ENCODE measurements around the gene RAB7B.

DNA sequence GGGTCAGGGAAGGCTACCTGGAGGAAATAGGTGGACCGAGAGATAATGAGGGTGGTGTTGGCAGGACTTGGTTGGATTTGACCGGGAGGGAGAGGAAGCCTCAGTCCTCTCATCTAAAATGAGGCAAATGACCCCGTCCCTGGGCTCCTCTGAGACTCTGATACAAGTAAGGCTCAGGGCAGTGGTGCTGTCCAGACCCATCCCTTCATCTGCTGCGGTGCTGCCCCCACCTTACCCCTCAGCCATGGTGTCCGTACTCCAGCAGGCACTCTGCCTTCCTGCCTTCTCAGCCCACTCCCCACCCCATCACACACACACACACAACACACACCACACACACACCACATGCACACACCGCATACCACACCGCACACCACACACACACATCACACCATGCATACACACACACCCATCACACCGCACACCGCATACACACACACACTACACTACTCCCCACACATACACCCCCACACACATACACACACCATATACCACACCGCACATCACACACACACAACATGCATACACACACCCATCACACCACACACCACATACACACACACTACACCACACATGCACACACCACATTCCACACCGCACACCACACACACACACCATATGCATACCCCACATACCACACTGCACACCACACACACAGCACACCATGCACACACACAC lies 30.6 kb downstream of the RAB7B start:
- TF ChIP-seq, protein P1, sequence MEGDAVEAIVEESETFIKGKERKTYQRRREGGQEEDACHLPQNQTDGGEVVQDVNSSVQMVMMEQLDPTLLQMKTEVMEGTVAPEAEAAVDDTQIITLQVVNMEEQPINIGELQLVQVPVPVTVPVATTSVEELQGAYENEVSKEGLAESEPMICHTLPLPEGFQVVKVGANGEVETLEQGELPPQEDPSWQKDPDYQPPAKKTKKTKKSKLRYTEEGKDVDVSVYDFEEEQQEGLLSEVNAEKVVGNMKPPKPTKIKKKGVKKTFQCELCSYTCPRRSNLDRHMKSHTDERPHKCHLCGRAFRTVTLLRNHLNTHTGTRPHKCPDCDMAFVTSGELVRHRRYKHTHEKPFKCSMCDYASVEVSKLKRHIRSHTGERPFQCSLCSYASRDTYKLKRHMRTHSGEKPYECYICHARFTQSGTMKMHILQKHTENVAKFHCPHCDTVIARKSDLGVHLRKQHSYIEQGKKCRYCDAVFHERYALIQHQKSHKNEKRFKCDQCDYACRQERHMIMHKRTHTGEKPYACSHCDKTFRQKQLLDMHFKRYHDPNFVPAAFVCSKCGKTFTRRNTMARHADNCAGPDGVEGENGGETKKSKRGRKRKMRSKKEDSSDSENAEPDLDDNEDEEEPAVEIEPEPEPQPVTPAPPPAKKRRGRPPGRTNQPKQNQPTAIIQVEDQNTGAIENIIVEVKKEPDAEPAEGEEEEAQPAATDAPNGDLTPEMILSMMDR (IDR thresholded peaks at IDR 0.05), result no peak
- no peak for TF ChIP-seq POLR2A (IDR thresholded peaks at IDR 0.05)
